Hippocampal formation (tissue), 2 donors: ENCODE data around the gene METTL24.

Source experiments
- DNase-seq, 2 donors: peaks; one replicate each; lab custom pipeline; 2025; lab: John Stamatoyannopoulos, UW

The METTL24 gene

GRCh38 chr6:110195639-110196038, 162.5 kb downstream of the METTL24 start:
- no peak for DNase-seq
